ENCODE measurements around the gene VPS25.

GRCh38 chr17:42809250-42809649 lies 36.0 kb downstream of the VPS25 start:
- TF ChIP-seq CTCF (IDR thresholded peaks at IDR 0.05 in 4 of 5, conservative IDR thresholded peaks at IDR 0.05 in 1 of 5) (no peak), POLR2A (IDR thresholded peaks at IDR 0.05) (no peak)

Data from gastrocnemius medialis (tissue), 4 donors.